Measurements from ENCODE around the gene HADH.
"Not testable (repeated sequence)": the region's sequence is repeated elsewhere in the genome, so short reads cannot be mapped to it uniquely, and the experiment has no call there.

Gene HADH

GRCh38 chr4:108031427-108032083, 41.9 kb downstream of the HADH start:
- no peak for DNase-seq (ENCODE audit: low read depth)

- no peak for DNase-seq (ENCODE audit: low read depth)
Observed at GRCh38 chr4:108033348-108033747, 43.7 kb downstream of the HADH start.

DNA sequence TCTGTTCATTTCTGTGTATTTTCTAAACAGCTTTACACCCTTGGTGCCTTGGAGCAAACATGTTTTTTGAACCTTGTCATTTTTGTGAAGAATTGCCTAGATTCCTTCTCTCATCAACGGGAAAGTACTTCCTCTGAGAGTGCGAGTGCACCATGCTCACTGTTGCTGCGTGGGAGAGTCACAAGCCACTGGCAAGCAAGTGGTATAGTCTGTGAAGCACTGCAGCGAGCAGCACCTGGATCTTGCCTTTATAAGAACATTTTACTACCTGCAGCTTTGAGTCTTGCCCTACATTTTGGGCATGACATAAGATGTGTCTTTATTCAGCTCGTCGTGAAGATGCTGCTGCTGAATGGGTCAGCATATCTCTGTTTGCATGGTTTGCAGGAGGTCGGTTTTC, 44.9 kb downstream of the HADH start:
- no peak for DNase-seq (ENCODE audit: low read depth)

DNA sequence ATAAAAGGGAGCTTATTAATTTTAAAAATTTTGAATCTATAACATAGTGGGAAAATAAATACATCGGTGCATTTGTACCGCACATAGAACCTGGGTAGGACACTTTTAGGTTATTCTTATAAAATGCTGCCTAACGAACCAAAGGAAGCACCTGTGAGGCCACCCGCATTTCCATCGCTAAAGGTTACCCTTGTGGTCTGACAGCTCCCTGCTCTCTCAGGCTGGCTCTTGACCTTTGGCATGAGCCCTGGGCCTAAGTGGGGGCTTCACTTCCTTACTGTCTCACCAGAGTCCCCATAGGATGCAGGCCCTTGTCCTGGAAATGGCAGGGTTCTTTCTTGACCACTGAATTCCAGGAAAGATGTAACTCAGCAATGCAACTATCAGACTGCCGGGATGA, 46.0 kb downstream of the HADH start:
- DNase-seq (ENCODE audit: low read depth) = no peak

DNA sequence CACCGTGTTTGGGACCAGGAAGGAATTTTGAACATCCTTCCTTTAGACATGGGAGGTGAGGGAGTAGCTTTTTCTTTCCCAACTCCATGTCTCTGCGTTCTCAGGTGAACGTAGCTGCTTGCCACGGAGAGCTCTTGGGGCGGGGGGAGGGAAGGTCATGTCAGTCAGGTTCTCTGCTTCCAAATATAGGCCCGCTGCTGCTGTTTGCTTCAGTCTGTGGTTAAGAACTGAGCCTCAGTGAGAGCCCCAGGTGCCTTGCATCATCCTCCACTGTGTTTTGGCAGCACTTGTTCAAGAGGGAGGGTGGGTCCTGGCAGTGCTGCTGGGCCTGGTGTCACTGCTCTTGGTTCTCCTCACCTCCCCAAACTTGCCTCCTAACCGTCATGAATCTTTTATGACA, 46.5 kb downstream of the HADH start:
- no peak for DNase-seq (ENCODE audit: low read depth)

DNA sequence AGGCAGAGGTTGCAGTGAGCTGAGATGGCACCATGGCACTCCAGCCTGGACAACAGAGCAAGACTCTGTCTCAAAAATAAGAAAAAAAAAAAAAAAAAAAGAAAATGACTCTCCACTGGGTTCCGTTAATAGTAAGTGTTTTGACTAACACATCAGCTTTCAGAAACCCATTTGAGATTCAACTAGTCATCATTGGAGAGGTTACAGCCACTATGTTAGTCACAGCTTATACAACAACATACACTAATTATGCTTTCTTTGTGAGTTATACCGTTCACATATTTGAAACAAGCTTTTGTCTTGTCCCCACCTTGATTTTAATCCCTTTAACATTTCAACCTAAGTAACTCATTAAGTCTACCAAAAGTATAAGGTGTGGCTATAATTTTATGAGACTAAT, 48.2 kb downstream of the HADH start:
- no peak for DNase-seq (ENCODE audit: low read depth)

GRCh38 chr4:108042927-108043326, 53.2 kb downstream of the HADH start:
- DNase-seq (ENCODE audit: low read depth) = no peak

GRCh38 chr4:108043526-108043925, 53.8 kb downstream of the HADH start:
- no peak for DNase-seq (ENCODE audit: low read depth)

DNA sequence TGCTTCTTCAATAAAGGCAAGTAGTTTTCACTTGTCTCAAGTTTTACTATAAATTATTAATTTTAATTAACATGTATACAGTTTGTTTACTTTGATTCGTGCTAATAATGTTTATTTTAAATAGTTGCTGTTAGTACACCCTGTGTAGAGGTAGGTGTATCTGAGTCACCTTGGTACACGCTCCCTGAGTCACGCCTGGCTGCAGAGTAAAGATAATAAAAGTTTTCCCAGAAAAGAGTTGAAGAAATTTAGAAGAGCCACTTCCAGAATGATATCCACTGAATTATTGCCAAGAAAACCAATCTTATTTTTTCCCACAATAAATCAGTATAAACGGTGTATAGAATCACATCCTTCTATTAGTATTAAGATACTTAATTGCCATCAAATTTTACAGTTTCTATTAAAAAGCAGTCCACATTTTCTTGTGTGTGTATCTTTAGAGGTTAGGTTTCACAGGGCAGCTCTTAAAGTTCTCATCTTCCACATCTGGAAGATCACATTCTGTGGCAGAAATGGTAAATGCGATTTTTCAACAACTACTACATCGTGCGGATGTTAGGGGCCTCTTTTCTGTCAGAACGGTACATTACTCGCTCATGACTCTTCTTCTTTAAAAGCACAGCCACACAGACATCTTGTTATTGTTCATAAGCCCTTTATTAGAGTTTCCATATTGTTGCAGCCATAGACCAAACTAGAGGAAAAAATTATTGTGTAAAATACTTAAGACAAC, 55.4 kb downstream of the HADH start:
- DNase-seq (ENCODE audit: low read depth) = no peak

- no peak for DNase-seq (ENCODE audit: low read depth)
Observed at GRCh38 chr4:108045687-108046024, 56.0 kb downstream of the HADH start.

DNA sequence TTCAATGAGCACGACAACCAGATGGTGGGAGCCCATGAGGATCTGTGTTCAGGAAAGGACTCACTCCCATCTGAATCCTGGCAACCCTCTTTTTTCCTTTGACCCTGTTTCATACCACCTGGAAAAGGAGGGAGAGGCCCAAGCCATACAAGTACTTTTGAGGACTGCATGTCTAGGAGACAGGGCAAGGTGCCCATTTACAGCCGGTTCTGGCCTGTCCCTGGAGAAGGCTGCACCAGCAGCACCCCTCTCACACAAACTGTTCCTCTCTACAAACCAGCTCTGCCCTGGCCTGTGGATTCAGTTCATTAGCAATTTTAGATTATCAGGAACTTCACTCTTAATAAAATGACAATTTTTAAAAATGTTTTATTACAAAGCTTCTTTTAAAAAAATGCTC, 57.5 kb downstream of the HADH start:
- DNase-seq (ENCODE audit: low read depth) = no peak

DNA sequence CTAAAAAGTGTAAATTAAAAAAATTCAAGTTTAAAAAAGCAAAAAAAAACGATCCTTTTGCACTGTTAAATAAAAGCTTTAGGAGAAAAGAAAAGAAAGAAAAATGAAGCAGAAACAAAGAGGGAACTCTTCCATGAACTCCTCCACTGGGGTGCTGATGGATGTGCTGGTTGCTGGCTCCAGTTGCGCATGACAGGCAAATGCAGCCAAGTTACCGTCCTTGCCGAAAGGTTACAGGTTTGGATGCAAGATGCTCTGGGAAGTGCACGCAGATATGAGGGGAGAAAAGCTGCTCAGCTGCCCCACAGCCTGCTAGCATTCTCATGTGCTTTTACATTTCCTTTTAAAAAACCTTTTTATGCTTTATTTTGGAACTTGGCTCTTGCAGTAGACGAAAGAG, 58.5 kb downstream of the HADH start:
- no peak for DNase-seq (ENCODE audit: low read depth)

DNA sequence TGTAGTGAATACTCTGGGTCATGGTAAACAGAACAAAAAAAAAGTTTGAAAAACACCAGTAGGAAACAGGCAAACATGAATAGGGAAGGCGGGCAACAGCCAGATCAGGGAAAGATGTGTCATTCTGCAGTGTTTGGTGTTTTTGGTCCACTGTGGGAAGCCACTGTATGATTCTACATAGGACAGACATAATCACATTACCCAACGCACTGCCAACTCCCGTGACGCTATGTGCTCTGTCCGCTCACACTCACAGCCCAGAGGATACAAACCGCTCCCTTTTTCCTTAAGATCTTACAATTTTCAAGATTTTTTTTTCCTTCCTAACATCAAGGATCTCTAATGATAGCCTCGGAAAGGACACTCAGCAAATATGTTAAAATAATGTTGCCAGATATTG, 59.3 kb downstream of the HADH start:
- no peak for DNase-seq (ENCODE audit: low read depth)

GRCh38 chr4:108049406-108049805, 59.7 kb downstream of the HADH start:
- DNase-seq (ENCODE audit: low read depth) = no peak

GRCh38 chr4:108050166-108051111, 60.8 kb downstream of the HADH start:
- DNase-seq (ENCODE audit: low read depth) = not testable (repeated sequence)

DNA sequence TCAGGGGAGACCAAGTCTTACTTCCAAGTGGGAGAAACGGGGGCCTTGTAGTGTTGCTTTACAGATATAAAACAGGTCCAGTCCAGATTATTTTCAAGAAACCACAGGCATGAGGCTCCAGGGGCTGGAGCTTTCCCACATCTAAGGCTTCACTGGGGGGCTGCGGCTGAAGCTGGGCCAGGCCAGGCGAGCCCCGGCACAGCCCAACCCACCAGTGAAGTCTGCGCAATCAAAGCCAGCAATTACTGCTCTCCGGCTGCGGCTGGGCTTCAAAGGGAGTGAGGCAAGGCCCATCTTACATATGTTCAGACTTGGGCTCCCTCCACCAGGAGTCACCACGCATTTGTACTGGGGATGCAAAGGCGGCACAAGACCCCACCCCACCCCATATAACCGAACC, 61.7 kb downstream of the HADH start:
- DNase-seq (ENCODE audit: low read depth) = no peak

GRCh38 chr4:108052558-108053120, 63.0 kb downstream of the HADH start:
- DNase-seq (ENCODE audit: low read depth) = no peak

DNA sequence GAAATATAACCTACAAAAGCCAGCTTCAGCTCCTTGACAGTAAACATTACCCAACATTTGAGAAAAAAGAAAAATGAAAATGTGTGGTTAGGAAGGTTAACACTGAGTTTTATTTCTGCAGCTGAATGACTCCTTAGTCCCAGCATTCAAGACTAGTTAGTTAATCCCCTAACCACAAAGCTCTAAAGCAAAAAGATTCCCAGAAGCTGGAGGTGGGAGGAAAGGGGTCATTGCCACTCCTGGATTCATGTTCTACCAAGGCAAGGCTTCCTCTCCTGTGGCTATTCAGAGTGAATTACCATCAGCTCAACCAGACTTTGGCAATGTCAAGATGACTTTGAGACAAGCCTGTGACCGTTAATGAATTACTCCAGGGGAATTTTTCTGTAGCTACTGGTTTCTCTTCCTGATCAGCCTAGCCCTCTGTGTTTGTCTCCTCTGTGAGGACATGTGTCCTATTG, 63.6 kb downstream of the HADH start:
- no peak for DNase-seq (ENCODE audit: low read depth)

DNA sequence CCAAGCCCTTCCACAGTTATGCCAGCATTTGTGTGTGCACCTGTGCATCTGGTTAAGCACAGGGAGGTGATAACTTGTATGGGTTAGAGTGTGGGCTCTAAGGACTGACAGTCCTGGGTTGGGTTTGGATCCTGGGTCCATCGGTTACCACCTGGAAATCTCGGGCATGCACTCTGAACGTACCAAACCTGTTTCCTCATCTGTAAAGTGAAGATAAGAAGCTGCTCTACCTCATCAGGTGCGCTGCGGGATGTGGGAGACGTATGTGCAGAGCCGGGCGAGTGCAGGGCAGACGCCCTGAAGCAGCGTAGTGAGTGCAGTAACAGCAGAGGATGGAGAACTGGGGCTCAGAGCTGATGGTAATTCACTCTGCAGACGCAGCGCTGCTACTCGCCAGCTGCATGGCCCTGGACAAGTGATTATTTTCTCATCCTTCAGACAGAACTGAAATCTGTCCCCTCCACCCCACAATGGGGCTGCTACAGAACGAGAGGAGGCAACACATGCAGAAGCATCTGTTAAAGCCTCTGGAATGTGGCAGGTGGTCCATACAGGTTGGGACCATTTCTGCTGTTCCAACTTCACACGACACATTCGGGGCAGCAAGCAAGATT, 64.4 kb downstream of the HADH start:
- DNase-seq (ENCODE audit: low read depth) = no peak

- no peak for DNase-seq (ENCODE audit: low read depth)
Observed at GRCh38 chr4:108055787-108056186, 66.1 kb downstream of the HADH start.

DNA sequence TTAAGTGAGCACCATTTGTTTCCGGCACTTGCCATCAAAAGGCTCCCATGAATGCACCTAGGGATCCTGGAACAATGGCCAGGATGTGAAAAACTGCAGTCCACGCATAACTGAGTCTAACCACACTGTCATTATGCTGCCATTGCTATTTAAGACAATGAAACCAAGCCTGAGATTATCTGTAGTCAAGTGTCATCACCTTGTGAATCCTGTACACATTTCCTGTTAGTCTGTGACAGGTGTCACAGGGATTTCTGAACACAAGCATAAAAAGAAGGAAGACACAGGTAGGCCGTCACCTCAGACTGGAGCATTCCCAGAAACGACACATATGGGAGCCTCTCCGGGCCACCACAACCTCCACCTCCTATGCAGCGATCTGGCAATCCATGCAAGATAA, 66.7 kb downstream of the HADH start:
- DNase-seq (ENCODE audit: low read depth) = no peak
